GM12874 (cell line): Measurements from ENCODE around the gene KRTAP10-7.

Experiments used
- TF ChIP-seq, protein P1 (sequence below): IDR thresholded peaks from 2 replicates; pipeline ENCODE4 v1.5.1; 2011; ENCODE audit warnings: low read depth, mild to moderate bottlenecking, control low read depth, low read length, moderate library complexity; ENCODE audit not compliant: insufficient read depth

KRTAP10-7 gene

GRCh38 chr21:44589094-44589493 is 11.3 kb upstream of the KRTAP10-7 start:
- TF ChIP-seq, protein P1, sequence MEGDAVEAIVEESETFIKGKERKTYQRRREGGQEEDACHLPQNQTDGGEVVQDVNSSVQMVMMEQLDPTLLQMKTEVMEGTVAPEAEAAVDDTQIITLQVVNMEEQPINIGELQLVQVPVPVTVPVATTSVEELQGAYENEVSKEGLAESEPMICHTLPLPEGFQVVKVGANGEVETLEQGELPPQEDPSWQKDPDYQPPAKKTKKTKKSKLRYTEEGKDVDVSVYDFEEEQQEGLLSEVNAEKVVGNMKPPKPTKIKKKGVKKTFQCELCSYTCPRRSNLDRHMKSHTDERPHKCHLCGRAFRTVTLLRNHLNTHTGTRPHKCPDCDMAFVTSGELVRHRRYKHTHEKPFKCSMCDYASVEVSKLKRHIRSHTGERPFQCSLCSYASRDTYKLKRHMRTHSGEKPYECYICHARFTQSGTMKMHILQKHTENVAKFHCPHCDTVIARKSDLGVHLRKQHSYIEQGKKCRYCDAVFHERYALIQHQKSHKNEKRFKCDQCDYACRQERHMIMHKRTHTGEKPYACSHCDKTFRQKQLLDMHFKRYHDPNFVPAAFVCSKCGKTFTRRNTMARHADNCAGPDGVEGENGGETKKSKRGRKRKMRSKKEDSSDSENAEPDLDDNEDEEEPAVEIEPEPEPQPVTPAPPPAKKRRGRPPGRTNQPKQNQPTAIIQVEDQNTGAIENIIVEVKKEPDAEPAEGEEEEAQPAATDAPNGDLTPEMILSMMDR: no peak

- TF ChIP-seq, protein P1: no peak
Observed at GRCh38 chr21:44589586-44590305, 10.7 kb upstream of the KRTAP10-7 start.

- TF ChIP-seq, protein P1: no peak
Observed at GRCh38 chr21:44590311-44590721, 10.1 kb upstream of the KRTAP10-7 start.

- TF ChIP-seq, protein P1: no peak
Observed at GRCh38 chr21:44592446-44593311, 7.7 kb upstream of the KRTAP10-7 start, which contains the start of gene KRTAP10-6. Gene KRTAP10-6, minus strand, starts transcription at chr21:44592505. Its CDS starts 21 bp downstream, at chr21:44592484.

DNA sequence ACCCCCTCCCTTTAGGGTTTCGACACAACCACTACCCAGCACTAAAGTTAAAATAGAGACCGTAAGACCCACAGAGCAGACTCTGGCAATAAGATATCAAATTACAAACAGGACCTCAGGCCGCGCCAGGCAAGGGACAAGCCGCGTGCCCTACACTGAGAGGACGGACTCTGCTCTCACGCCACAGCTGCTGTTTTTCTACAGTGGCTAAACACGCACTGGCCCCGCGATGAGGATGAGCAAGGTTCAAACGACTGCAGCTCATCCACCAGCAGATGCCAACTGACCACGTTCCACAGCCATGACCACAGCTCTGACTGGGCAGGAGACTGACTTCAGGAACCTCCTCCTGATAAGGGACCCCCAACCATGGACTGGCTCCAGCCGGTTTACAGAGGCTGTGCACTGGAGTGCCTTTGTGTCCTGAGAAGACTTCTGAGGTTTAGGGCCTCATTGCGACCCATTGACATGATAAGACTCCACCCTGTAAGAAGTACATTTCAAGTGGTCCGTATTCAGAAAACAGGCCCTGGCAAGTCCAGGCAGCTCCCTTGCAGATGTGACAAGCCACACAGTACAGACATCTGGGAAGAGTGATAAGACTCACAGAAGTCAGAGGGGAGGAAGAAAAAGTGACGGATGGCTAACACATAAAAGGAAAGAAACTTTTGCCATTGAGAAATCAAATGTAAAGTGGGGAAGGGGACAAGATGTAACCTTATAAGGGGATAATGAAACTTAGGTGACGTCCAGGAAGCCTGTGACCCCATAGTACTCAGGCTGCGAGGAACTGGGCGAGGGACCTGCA is 6.6 kb upstream of the KRTAP10-7 start:
- TF ChIP-seq, protein P1: no peak

DNA sequence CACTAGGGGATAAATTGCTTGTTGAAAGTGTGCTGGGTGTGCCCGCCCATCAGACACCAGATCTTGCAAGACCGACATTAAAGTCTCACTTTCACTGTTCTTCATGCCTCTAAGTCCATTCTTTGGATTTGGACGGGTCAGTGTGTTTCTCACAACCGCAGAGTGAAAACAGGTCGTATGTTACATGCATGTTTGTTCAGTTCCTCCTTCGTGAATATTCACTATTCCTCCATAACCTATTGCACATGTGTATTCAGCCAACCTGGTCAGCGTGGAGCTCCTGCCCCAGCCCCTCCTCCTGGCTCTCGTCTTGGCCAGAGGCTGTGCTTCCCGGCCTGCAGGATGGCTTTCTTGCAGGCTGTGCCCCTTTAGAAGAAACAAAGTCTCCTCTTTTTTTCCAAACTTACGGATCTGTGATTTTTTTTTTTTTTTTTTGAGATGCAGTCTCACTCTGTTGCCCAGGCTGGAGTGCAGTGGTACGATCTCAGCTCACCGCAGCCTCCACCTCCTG is 5.9 kb upstream of the KRTAP10-7 start:
- TF ChIP-seq, protein P1: no peak

DNA sequence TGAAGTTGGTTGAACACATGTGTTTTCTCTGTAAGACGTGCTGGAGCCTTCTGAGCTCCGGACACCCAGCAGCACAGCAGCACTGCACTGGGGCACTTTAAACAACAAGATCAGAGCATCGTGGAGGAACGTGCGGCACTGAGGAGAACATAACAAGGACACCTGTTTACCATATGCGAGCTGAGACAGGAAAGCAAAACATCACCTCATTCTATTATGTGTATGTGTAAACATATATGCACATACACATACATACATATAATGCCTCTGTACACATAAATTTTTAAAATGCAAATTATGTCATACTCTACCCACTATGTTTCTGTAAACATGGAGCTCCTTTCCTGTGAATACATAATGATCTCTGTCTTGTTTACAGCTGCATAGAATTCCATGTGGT is 4.9 kb upstream of the KRTAP10-7 start:
- TF ChIP-seq, protein P1: no peak
